ENCODE data around the gene COX19.

COX19 gene

GRCh38 chr7:985915-986741, 10.8 kb upstream of the COX19 start:
- DNase-seq (ENCODE audit: extremely low spot score), result no peak
- TF ChIP-seq HDGF (IDR thresholded peaks at IDR 0.05; ENCODE audit: borderline replicate concordance) (no peak), NFRKB (IDR thresholded peaks at IDR 0.05) (no peak), FOXM1 (IDR thresholded peaks at IDR 0.05; ENCODE audit: borderline replicate concordance) (no peak), SP1 (IDR thresholded peaks at IDR 0.05) (no peak), L3MBTL2 (conservative IDR thresholded peaks at IDR 0.05) (no peak), LEF1 (IDR thresholded peaks at IDR 0.05; ENCODE audit: borderline replicate concordance) (no peak), SUZ12 (IDR thresholded peaks at IDR 0.05) (no peak), BHLHE40 (IDR thresholded peaks at IDR 0.05; ENCODE audit: borderline replicate concordance) (no peak), PKNOX1 (IDR thresholded peaks at IDR 0.05) (no peak), FOXA1 (IDR thresholded peaks at IDR 0.05) (no peak), ZNF384 (IDR thresholded peaks at IDR 0.05) (no peak), FOXK2 (IDR thresholded peaks at IDR 0.05) (no peak), CTBP1 (IDR thresholded peaks at IDR 0.05; ENCODE audit: borderline replicate concordance) (no peak), TARDBP (IDR thresholded peaks at IDR 0.05) (no peak)
- CTCF ChIA-PET, result interaction anchor here (0.6 kb wide), 1 partner anchor 28 kb away, joined by 3 read pairs; no protein-coding TSS in a partner anchor
- POLR2A ChIA-PET, result interaction anchor here (1.5 kb wide), 1 partner anchor 11 kb away, joined by 7 read pairs; the partner anchor contains the start of gene COX19

DNA sequence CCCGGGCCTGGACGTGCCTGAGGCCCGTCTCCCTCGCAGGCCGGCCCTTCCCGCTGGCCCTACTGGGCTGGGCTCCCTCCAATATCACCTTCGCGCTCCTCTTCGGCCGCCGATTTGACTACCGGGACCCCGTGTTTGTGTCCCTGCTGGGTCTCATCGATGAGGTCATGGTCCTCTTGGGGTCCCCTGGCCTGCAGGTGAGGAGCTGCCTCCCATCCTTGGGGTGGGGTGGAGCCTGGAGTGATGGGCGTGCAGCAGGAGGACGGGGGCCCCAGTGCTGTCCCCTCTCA, 9.7 kb upstream of the COX19 start:
- no peak for DNase-seq (ENCODE audit: extremely low spot score)
- ChIA-PET CTCF (no interaction called here), POLR2A (no interaction called here)
- no peak for TF ChIP-seq CTBP1 (IDR thresholded peaks at IDR 0.05; ENCODE audit: borderline replicate concordance)
- no peak for TF ChIP-seq ELF4 (IDR thresholded peaks at IDR 0.05)
- no peak for TF ChIP-seq SP1 (IDR thresholded peaks at IDR 0.05)
- TF ChIP-seq L3MBTL2 (conservative IDR thresholded peaks at IDR 0.05), result no peak
- TF ChIP-seq SUZ12 (IDR thresholded peaks at IDR 0.05), result no peak
- no peak for TF ChIP-seq HDGF (IDR thresholded peaks at IDR 0.05; ENCODE audit: borderline replicate concordance)
- TF ChIP-seq LEF1 (IDR thresholded peaks at IDR 0.05; ENCODE audit: borderline replicate concordance), result no peak
- TF ChIP-seq NFRKB (IDR thresholded peaks at IDR 0.05), result no peak

DNA sequence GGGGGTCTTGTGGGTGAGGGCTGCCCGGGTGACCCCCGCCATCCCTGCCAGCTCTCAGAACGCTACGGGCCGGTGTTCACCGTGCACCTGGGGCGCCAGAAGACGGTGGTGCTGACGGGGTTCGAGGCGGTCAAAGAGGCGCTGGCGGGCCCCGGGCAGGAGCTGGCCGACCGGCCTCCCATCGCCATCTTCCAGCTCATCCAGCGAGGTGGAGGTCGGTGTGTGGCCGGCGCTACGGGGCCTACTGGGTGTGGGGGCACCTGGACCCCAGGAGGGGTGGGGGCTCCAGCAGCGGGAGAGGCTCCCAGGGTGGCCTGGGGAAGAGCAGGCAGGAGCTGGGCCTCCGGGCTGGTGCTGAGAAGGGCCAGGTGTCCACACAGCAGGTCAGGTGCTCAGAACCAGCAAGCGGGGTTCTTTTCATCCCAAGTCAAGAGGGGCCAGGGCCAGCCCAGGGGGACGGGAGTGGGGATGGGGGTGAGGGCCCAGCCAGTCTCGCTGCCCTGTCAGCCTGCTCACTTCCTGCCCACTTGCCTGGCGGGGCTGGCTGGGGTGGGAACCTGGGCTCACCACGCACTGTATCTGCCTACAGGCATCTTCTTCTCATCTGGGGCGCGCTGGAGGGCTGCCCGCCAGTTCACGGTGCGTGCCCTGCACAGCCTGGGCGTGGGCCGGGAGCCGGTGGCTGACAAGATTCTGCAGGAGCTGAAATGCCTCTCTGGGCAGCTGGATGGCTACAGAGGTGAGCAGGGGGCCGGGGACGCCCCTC, 9.2 kb upstream of the COX19 start:
- ChIA-PET POLR2A (no interaction called here), CTCF (no interaction called here)
- DNase-seq (ENCODE audit: extremely low spot score), result no peak
- TF ChIP-seq FOXK2 (IDR thresholded peaks at IDR 0.05) (no peak), PKNOX1 (IDR thresholded peaks at IDR 0.05) (no peak), SUZ12 (IDR thresholded peaks at IDR 0.05) (no peak), ZNF384 (IDR thresholded peaks at IDR 0.05) (no peak), TARDBP (IDR thresholded peaks at IDR 0.05) (no peak), LEF1 (IDR thresholded peaks at IDR 0.05; ENCODE audit: borderline replicate concordance) (no peak), NFRKB (IDR thresholded peaks at IDR 0.05) (no peak), L3MBTL2 (conservative IDR thresholded peaks at IDR 0.05) (no peak), FOXM1 (IDR thresholded peaks at IDR 0.05; ENCODE audit: borderline replicate concordance) (no peak), CTBP1 (IDR thresholded peaks at IDR 0.05; ENCODE audit: borderline replicate concordance) (no peak), BHLHE40 (IDR thresholded peaks at IDR 0.05; ENCODE audit: borderline replicate concordance) (no peak), SP1 (IDR thresholded peaks at IDR 0.05) (no peak), ARNT (IDR thresholded peaks at IDR 0.05) (no peak), HDGF (IDR thresholded peaks at IDR 0.05; ENCODE audit: borderline replicate concordance) (no peak), ELF4 (IDR thresholded peaks at IDR 0.05) (no peak), FOXA1 (IDR thresholded peaks at IDR 0.05) (no peak)

DNA sequence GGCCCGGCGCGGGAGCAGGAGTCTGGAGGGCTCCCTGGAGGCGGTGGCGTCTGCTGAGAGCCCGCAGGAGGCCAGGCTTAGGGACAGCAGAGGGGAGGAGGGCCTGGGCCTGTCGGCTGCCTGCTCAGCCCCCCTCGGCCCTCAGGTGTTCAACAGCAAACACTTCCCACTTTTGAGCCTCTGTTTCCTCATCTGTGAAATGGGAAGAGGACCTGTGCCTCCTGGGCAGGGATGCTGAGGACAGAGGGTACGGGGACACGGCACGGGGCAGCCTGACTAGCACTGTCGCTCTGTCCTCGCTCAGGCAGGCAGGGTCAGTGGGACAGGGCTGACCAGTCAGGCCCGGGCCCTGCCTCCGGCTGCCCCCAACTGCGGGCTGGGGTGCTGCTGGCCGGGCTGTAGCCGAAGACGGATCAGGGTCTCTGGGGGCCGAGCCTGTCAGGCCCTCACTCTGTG, 8.3 kb upstream of the COX19 start:
- CTCF ChIA-PET, result no interaction called here
- no peak for DNase-seq (ENCODE audit: extremely low spot score)
- TF ChIP-seq HDGF (IDR thresholded peaks at IDR 0.05; ENCODE audit: borderline replicate concordance), result no peak
- TF ChIP-seq ZNF384 (IDR thresholded peaks at IDR 0.05), result no peak
- TF ChIP-seq FOXA1 (IDR thresholded peaks at IDR 0.05), result no peak
- TF ChIP-seq SUZ12 (IDR thresholded peaks at IDR 0.05), result no peak
- no peak for TF ChIP-seq ARNT (IDR thresholded peaks at IDR 0.05)
- TF ChIP-seq TARDBP (IDR thresholded peaks at IDR 0.05), result no peak
- no peak for TF ChIP-seq LEF1 (IDR thresholded peaks at IDR 0.05; ENCODE audit: borderline replicate concordance)
- TF ChIP-seq SP1 (IDR thresholded peaks at IDR 0.05), result no peak
- TF ChIP-seq FOXK2 (IDR thresholded peaks at IDR 0.05), result no peak
- TF ChIP-seq L3MBTL2 (conservative IDR thresholded peaks at IDR 0.05), result no peak
- TF ChIP-seq PKNOX1 (IDR thresholded peaks at IDR 0.05), result no peak
- TF ChIP-seq NFRKB (IDR thresholded peaks at IDR 0.05), result no peak
- no peak for TF ChIP-seq ELF4 (IDR thresholded peaks at IDR 0.05)
- no peak for TF ChIP-seq BHLHE40 (IDR thresholded peaks at IDR 0.05; ENCODE audit: borderline replicate concordance)
- no peak for TF ChIP-seq CTBP1 (IDR thresholded peaks at IDR 0.05; ENCODE audit: borderline replicate concordance)
- no peak for TF ChIP-seq FOXM1 (IDR thresholded peaks at IDR 0.05; ENCODE audit: borderline replicate concordance)
- POLR2A ChIA-PET, result no interaction called here

- CTCF ChIA-PET, result no interaction called here
- no peak for DNase-seq (ENCODE audit: extremely low spot score)
- POLR2A ChIA-PET, result interaction anchor here (1.2 kb wide), 1 partner anchor 10 kb away, joined by 3 read pairs; no protein-coding TSS in a partner anchor
- no peak for TF ChIP-seq SUZ12 (IDR thresholded peaks at IDR 0.05)
- no peak for TF ChIP-seq HDGF (IDR thresholded peaks at IDR 0.05; ENCODE audit: borderline replicate concordance)
- TF ChIP-seq PKNOX1 (IDR thresholded peaks at IDR 0.05), result no peak
- TF ChIP-seq FOXM1 (IDR thresholded peaks at IDR 0.05; ENCODE audit: borderline replicate concordance), result no peak
- no peak for TF ChIP-seq ARNT (IDR thresholded peaks at IDR 0.05)
- no peak for TF ChIP-seq L3MBTL2 (conservative IDR thresholded peaks at IDR 0.05)
- TF ChIP-seq BHLHE40 (IDR thresholded peaks at IDR 0.05; ENCODE audit: borderline replicate concordance), result no peak
- TF ChIP-seq FOXA1 (IDR thresholded peaks at IDR 0.05), result no peak
- no peak for TF ChIP-seq SP1 (IDR thresholded peaks at IDR 0.05)
- no peak for TF ChIP-seq CTBP1 (IDR thresholded peaks at IDR 0.05; ENCODE audit: borderline replicate concordance)
Measured at GRCh38 chr7:983004-983615, 7.8 kb upstream of the COX19 start, which contains the start of gene CYP2W1. Gene CYP2W1 (plus strand): TSS chr7:983181. CDS start chr7:983212, 31 bp downstream.

All from HEK293T (cell line).